ENCODE measurements around the gene CAMKMT. TPM values are rescaled to one million over a fixed set of nuclear protein-coding genes. Genes with fewer than 3 reads are reported as not detected.
A peak's percentile ranks its signal among the peaks of the same experiment; 100 is the strongest.

The CAMKMT gene
- total RNA-seq, 1 experiment from 2014 or later: 17.4 TPM

GRCh38 chr2:44372246-44372645 lies 10.5 kb downstream of the CAMKMT start:
- Mint-ChIP-seq H3K4me3 (no peak overlapping the region), H3K4me1 (peaks cover 11 to 15% of the 10 kb centered on the region in 2 experiments), H3K27me3 (ENCODE audit: low read depth) (no peaks in the 10 kb centered on the region), H3K36me3 (ENCODE audit: insufficient read depth in 1 of 3, low read depth in 3 of 3) (peaks cover 1 to 6% (median 4%) of the 10 kb centered on the region in 3 experiments; a peak in 4 of 7 replicates), H3K9me3 (no peaks in the 10 kb centered on the region), H3K27ac (peak overlapping the region; percentile 55 to 78 (median 57); a peak in 4 of 7 replicates)
- Histone ChIP-seq H4K20me1 (ENCODE audit: control insufficient read depth, insufficient read depth, insufficient read length) (no peaks in the 10 kb centered on the region), H3K56ac (ENCODE audit: insufficient read length, low read depth, low read length) (no peak overlapping the region), H2BK15ac (ENCODE audit: low read depth, low read length) (no peak overlapping the region), H3K23me2 (ENCODE audit: insufficient read length, low read depth, low read length, poor library complexity, severe bottlenecking) (peaks cover 3% of the 10 kb centered on the region), H3K79me1 (ENCODE audit: insufficient read depth, low read depth, low read length, poor library complexity, severe bottlenecking) (peaks cover 2% of the 10 kb centered on the region), H3K9ac (ENCODE audit: extremely low read depth, insufficient read length, low read length) (no peak overlapping the region), H3K4ac (ENCODE audit: low read depth, low read length) (no peak overlapping the region), H3K23ac (ENCODE audit: insufficient read length, low read depth, low read length) (no peak overlapping the region), H4K91ac (ENCODE audit: insufficient read length, low read depth, low read length) (no peak overlapping the region), H3K27me3 (ENCODE audit: insufficient read depth, low read length) (no peaks in the 10 kb centered on the region), H2BK120ac (ENCODE audit: low read depth, low read length, poor library complexity, severe bottlenecking) (no peak overlapping the region), H3K4me2 (ENCODE audit: insufficient read depth, insufficient read length, low read length) (no peak overlapping the region), H2BK20ac (ENCODE audit: low read depth, low read length, poor library complexity, severe bottlenecking) (no peak overlapping the region), H2BK5ac (ENCODE audit: insufficient read length, low read length) (no peak overlapping the region), H2AFZ (ENCODE audit: low read length) (no peak overlapping the region), H3K4me1 (ENCODE audit: insufficient read depth, low read length) (no peaks in the 10 kb centered on the region), H4K5ac (ENCODE audit: insufficient read length, low read depth, low read length) (no peak overlapping the region), H4K8ac (replicated peaks; ENCODE audit: insufficient read length, low read depth, low read length) (no peak overlapping the region), H3K27ac (ENCODE audit: insufficient read length, low read depth, low read length) (no peak overlapping the region), H3K9me3 (ENCODE audit: control insufficient read depth, low read depth, low read length) (no peaks in the 10 kb centered on the region), H3K79me2 (ENCODE audit: insufficient read depth, low read length) (peaks cover 2% of the 10 kb centered on the region; the same call in 1 of the 2 replicates), H3K18ac (ENCODE audit: insufficient read length, low read depth, low read length) (no peak overlapping the region), H2BK12ac (ENCODE audit: insufficient read length, low read depth, low read length) (no peak overlapping the region), H3T11ph (ENCODE audit: low read length) (no peak overlapping the region), H2AK5ac (ENCODE audit: insufficient read length, low read length) (no peak overlapping the region), H3K14ac (ENCODE audit: insufficient read depth, low read length) (no peak overlapping the region)
- no peak for TF ChIP-seq CTCF (conservative IDR thresholded peaks at IDR 0.05)
- WGBS (ENCODE audit: extremely low coverage, insufficient read length, low lambda C conversion rate): no CpG with 5 or more reads among the region's 3 CpGs
- DNase-seq: no peak

Measured in H9 (cell line).